NT2/D1 (cell line): ENCODE measurements around the gene FLAD1.

Experiments used
- DNase-seq: peaks from one replicate; pipeline ENCODE4 v3.0.0-alpha.2; 2011; ENCODE audit warnings: low read depth, low spot score
- H3K27me3 ChIP-seq: 2 replicates; pipeline ENCODE4 v1.6.0; 2011; ENCODE audit warnings: mild to moderate bottlenecking; ENCODE audit not compliant: insufficient read length, insufficient read depth
- H3K36me3 ChIP-seq: 2 replicates; pipeline ENCODE4 v1.6.1; 2011; ENCODE audit warnings: mild to moderate bottlenecking, low read length, mixed read lengths; ENCODE audit not compliant: insufficient read depth, insufficient read length
- H3K4me1 ChIP-seq: 2 replicates; pipeline ENCODE4 v1.5.1; 2011; ENCODE audit not compliant: insufficient read depth, insufficient read length
- H3K4me3 ChIP-seq: 2 replicates; pipeline ENCODE4 v1.5.1; 2011; ENCODE audit warnings: low read depth; ENCODE audit not compliant: insufficient read length
- H3K9ac ChIP-seq: 2 replicates; pipeline ENCODE4 v1.6.0; 2011; ENCODE audit warnings: low read depth; ENCODE audit not compliant: insufficient read length
- H3K9me3 ChIP-seq: 2 replicates; pipeline ENCODE4 v1.5.1; 2011; ENCODE audit warnings: mild to moderate bottlenecking, low read length; ENCODE audit not compliant: insufficient read depth
- SUZ12 ChIP-seq: IDR thresholded peaks from 2 replicates; pipeline ENCODE4 v1.6.1; 2011; ENCODE audit not compliant: insufficient read length, insufficient read depth; ENCODE audit errors: extremely low read depth
- YY1 ChIP-seq: IDR thresholded peaks from 2 replicates; pipeline ENCODE4 v1.6.1; 2011; ENCODE audit not compliant: insufficient read length, insufficient read depth
- ZNF274 ChIP-seq: IDR thresholded peaks from 2 replicates; pipeline ENCODE4 v1.6.1; 2011; ENCODE audit warnings: mild to moderate bottlenecking, low read depth, low read length

The FLAD1 gene

GRCh38 chr1:155009742-155010141, 26.6 kb downstream of the FLAD1 start:
- Histone ChIP-seq H3K4me1 (peaks cover 37% of the 10 kb centered on the region), H3K4me3 (no peak overlapping the region), H3K9ac (no peak overlapping the region), H3K36me3 (peaks cover 3% of the 10 kb centered on the region), H3K27me3 (no peaks in the 10 kb centered on the region), H3K9me3 (no peaks in the 10 kb centered on the region)
- no peak for DNase-seq
- TF ChIP-seq SUZ12 (no peak), ZNF274 (no peak), YY1 (no peak)

- no peaks in the 10 kb centered on the region for H3K27me3 ChIP-seq
- H3K4me3 ChIP-seq: no peak overlapping the region
- H3K4me1 ChIP-seq: peaks cover 35% of the 10 kb centered on the region
- H3K9me3 ChIP-seq: peaks cover 5% of the 10 kb centered on the region; the same call in 1 of the 2 replicates
- no peak for DNase-seq
- TF ChIP-seq ZNF274 (no peak), SUZ12 (no peak), YY1 (no peak)
- no peak overlapping the region for H3K9ac ChIP-seq
- H3K36me3 ChIP-seq: peaks cover 8% of the 10 kb centered on the region
Observed at GRCh38 chr1:155010211-155010918, 27.2 kb downstream of the FLAD1 start.

- Histone ChIP-seq H3K4me3 (no peak overlapping the region), H3K36me3 (peaks cover 14% of the 10 kb centered on the region), H3K9me3 (peaks cover 12% of the 10 kb centered on the region; the same call in 1 of the 2 replicates), H3K4me1 (peaks cover 35% of the 10 kb centered on the region), H3K9ac (no peak overlapping the region), H3K27me3 (no peaks in the 10 kb centered on the region)
- no peak for DNase-seq
- no peak for TF ChIP-seq ZNF274
- TF ChIP-seq YY1: no peak
- no peak for TF ChIP-seq SUZ12
Observed at GRCh38 chr1:155011004-155011416, 27.9 kb downstream of the FLAD1 start.

- TF ChIP-seq ZNF274: no peak
- TF ChIP-seq SUZ12: no peak
- TF ChIP-seq YY1: no peak
- no peaks in the 10 kb centered on the region for H3K27me3 ChIP-seq
- peaks cover 19% of the 10 kb centered on the region for H3K36me3 ChIP-seq
- H3K4me3 ChIP-seq: no peak overlapping the region
- H3K9ac ChIP-seq: no peak overlapping the region
- DNase-seq: no peak
- peaks cover 35% of the 10 kb centered on the region for H3K4me1 ChIP-seq
- peaks cover 17% of the 10 kb centered on the region; the same call in 1 of the 2 replicates for H3K9me3 ChIP-seq
Observed at GRCh38 chr1:155011437-155012025, 28.4 kb downstream of the FLAD1 start.

- peak overlapping the region; percentile 58 for H3K9ac ChIP-seq
- peaks cover 35% of the 10 kb centered on the region for H3K4me1 ChIP-seq
- H3K36me3 ChIP-seq: peaks cover 24% of the 10 kb centered on the region
- H3K9me3 ChIP-seq: peaks cover 22% of the 10 kb centered on the region; the same call in 1 of the 2 replicates
- DNase-seq: peak; percentile 89
- H3K4me3 ChIP-seq: no peak overlapping the region
- TF ChIP-seq ZNF274: no peak
- no peak for TF ChIP-seq SUZ12
- TF ChIP-seq YY1: no peak
- H3K27me3 ChIP-seq: no peaks in the 10 kb centered on the region
Observed at GRCh38 chr1:155012026-155012546, 28.9 kb downstream of the FLAD1 start.

- peak overlapping the region; percentile 58 for H3K9ac ChIP-seq
Observed at GRCh38 chr1:155012776-155013602, 29.8 kb downstream of the FLAD1 start.

GRCh38 chr1:155013632-155014031, 30.5 kb downstream of the FLAD1 start:
- H3K9ac ChIP-seq: no peak overlapping the region
- H3K4me1 ChIP-seq: peaks cover 35% of the 10 kb centered on the region
- TF ChIP-seq ZNF274 (no peak), SUZ12 (no peak), YY1 (no peak)

More at GRCh38 chr1:155012776-155013602, 29.8 kb downstream of the FLAD1 start:
- DNase-seq: no peak
- Histone ChIP-seq H3K27me3 (no peaks in the 10 kb centered on the region), H3K4me1 (peaks cover 39% of the 10 kb centered on the region), H3K9me3 (peaks cover 31% of the 10 kb centered on the region; the same call in 1 of the 2 replicates), H3K36me3 (peaks cover 24% of the 10 kb centered on the region), H3K4me3 (no peak overlapping the region)
- TF ChIP-seq SUZ12: no peak
- TF ChIP-seq ZNF274: no peak
- TF ChIP-seq YY1: no peak

More at GRCh38 chr1:155013632-155014031, 30.5 kb downstream of the FLAD1 start:
- Histone ChIP-seq H3K36me3 (peaks cover 24% of the 10 kb centered on the region), H3K4me3 (no peak overlapping the region), H3K27me3 (no peaks in the 10 kb centered on the region), H3K9me3 (peaks cover 38% of the 10 kb centered on the region; the same call in 1 of the 2 replicates)
- DNase-seq: no peak
